Frontal cortex (tissue), 4 donors: ENCODE results near the gene CROCC. TPM values are rescaled to one million over a fixed set of nuclear protein-coding genes. Genes with fewer than 3 reads are reported as not detected.
A peak's percentile ranks its signal among the peaks of the same experiment; 100 is the strongest.

Experiments
- DNase-seq, 2 donors: peaks; one replicate each; pipeline ENCODE4 v3.0.0; 2012; ENCODE audit warnings: low spot score in 2 of 2
- FAIRE-seq: peaks from 2 replicates; lab custom pipeline; 2012; peaks lifted over from hg19 to GRCh38; lab: Jason Lieb, UNC
- total RNA-seq: library from RNA; depleted of rRNA; stranded (reverse); fragments of >200 nt; gene quantifications from one replicate; pipeline ENCODE4 v1.2.3, GENCODE V29; 2014
- donor health status: control.
- donor health status: control.
- donor health status: control.

Gene CROCC
- total RNA-seq, 1 donor from 2014 or later = 17.5 TPM

GRCh38 chr1:16978139-16978538 lies 56.4 kb downstream of the CROCC start:
- FAIRE-seq = no peak
- no peak for DNase-seq

- peak in 1 of 2 donors; percentile 49 for DNase-seq
- FAIRE-seq = no peak
These were observed 57.1 kb downstream of the CROCC start for GRCh38 chr1:16978567-16979474.

GRCh38 chr1:16979475-16980327 lies 58.0 kb downstream of the CROCC start:
- FAIRE-seq = no peak
- no peak for DNase-seq

- FAIRE-seq (no peak), DNase-seq (no peak)
These were observed 58.9 kb downstream of the CROCC start, which contains the start of gene MFAP2 for GRCh38 chr1:16980473-16981268. Gene MFAP2, minus strand, starts transcription at chr1:16980620. Its CDS starts 2,347 bp downstream, at chr1:16978273.

GRCh38 chr1:16981269-16981849 lies 59.6 kb downstream of the CROCC start:
- DNase-seq = no peak
- no peak for FAIRE-seq

GRCh38 chr1:16982902-16983301 lies 61.2 kb downstream of the CROCC start:
- FAIRE-seq (no peak), DNase-seq (no peak)

- DNase-seq (no peak), FAIRE-seq (no peak)
These were observed 61.9 kb downstream of the CROCC start for GRCh38 chr1:16983649-16984048.

- DNase-seq (no peak), FAIRE-seq (no peak)
These were observed 63.0 kb downstream of the CROCC start for GRCh38 chr1:16984717-16985116.

GRCh38 chr1:16986113-16986512 lies 64.4 kb downstream of the CROCC start:
- DNase-seq = no peak
- no peak for FAIRE-seq

- no peak for FAIRE-seq
These were observed 64.8 kb downstream of the CROCC start for GRCh38 chr1:16986560-16986959.

GRCh38 chr1:16986962-16987361 lies 65.2 kb downstream of the CROCC start:
- DNase-seq = no peak
- FAIRE-seq = no peak

More at GRCh38 chr1:16986560-16986959, 64.8 kb downstream of the CROCC start:
- no peak for DNase-seq

GRCh38 chr1:16988210-16988609 lies 66.5 kb downstream of the CROCC start:
- DNase-seq = no peak
- no peak for FAIRE-seq

GRCh38 chr1:16989676-16990391 lies 68.1 kb downstream of the CROCC start:
- FAIRE-seq (no peak), DNase-seq (no peak)

GRCh38 chr1:16991571-16991970 lies 69.8 kb downstream of the CROCC start:
- FAIRE-seq (no peak), DNase-seq (no peak)

- no peak for DNase-seq
- FAIRE-seq = no peak
These were observed 70.4 kb downstream of the CROCC start for GRCh38 chr1:16992102-16992501.

- DNase-seq (no peak), FAIRE-seq (no peak)
These were observed 70.9 kb downstream of the CROCC start for GRCh38 chr1:16992675-16993074.

GRCh38 chr1:16993521-16994038 lies 71.8 kb downstream of the CROCC start:
- DNase-seq = no peak
- FAIRE-seq = no peak

GRCh38 chr1:16996845-16997244 lies 75.1 kb downstream of the CROCC start:
- no peak for FAIRE-seq
- DNase-seq = no peak

- DNase-seq (no peak), FAIRE-seq (no peak)
These were observed 76.9 kb downstream of the CROCC start for GRCh38 chr1:16998589-16998988.
